Rectal smooth muscle tissue (tissue), 1 donor: Measurements from ENCODE around the gene TTC7B.

Experiments
- H3K27ac ChIP-seq: one replicate; pipeline ENCODE4 v1.7.0; 2013; ENCODE audit warnings: low read depth, low read length, inconsistent platforms
- H3K27me3 ChIP-seq: one replicate; pipeline ENCODE4 v1.7.0; 2013; ENCODE audit warnings: low read length; ENCODE audit not compliant: control insufficient read depth, insufficient read depth
- H3K36me3 ChIP-seq: one replicate; pipeline ENCODE4 v1.7.0; 2013; ENCODE audit warnings: low read length; ENCODE audit not compliant: control insufficient read depth, insufficient read depth
- H3K4me1 ChIP-seq: one replicate; pipeline ENCODE4 v1.7.0; 2013; ENCODE audit warnings: low read length; ENCODE audit not compliant: control insufficient read depth, insufficient read depth
- H3K4me3 ChIP-seq: one replicate; pipeline ENCODE4 v1.7.0; 2013; ENCODE audit warnings: low read length
- H3K9ac ChIP-seq: one replicate; pipeline ENCODE4 v1.7.0; 2013; ENCODE audit warnings: low read length

Gene TTC7B

GRCh38 chr14:90678846-90679362 lies 137.3 kb downstream of the TTC7B start:
- Histone ChIP-seq H3K27me3 (no peaks in the 10 kb centered on the region), H3K27ac (no peak overlapping the region), H3K36me3 (no peaks in the 10 kb centered on the region), H3K9ac (no peak overlapping the region), H3K4me1 (peaks cover 32% of the 10 kb centered on the region), H3K4me3 (no peak overlapping the region)

- H3K27ac ChIP-seq, result peak overlapping the region; percentile 84
- H3K4me3 ChIP-seq, result no peak overlapping the region
- H3K27me3 ChIP-seq, result no peaks in the 10 kb centered on the region
- H3K9ac ChIP-seq, result no peak overlapping the region
- H3K4me1 ChIP-seq, result peaks cover 32% of the 10 kb centered on the region
- no peaks in the 10 kb centered on the region for H3K36me3 ChIP-seq
Measured at GRCh38 chr14:90678420-90678819, 137.8 kb downstream of the TTC7B start.

GRCh38 chr14:90677484-90678050 lies 138.7 kb downstream of the TTC7B start:
- H3K36me3 ChIP-seq, result no peaks in the 10 kb centered on the region
- H3K4me3 ChIP-seq, result no peak overlapping the region
- H3K27me3 ChIP-seq, result no peaks in the 10 kb centered on the region
- H3K9ac ChIP-seq, result no peak overlapping the region
- peaks cover 32% of the 10 kb centered on the region for H3K4me1 ChIP-seq
- H3K27ac ChIP-seq, result peak overlapping the region; percentile 84

- Histone ChIP-seq H3K27ac (peak overlapping the region; percentile 84), H3K4me1 (peaks cover 32% of the 10 kb centered on the region)
Measured at GRCh38 chr14:90676912-90677311, 139.3 kb downstream of the TTC7B start.

GRCh38 chr14:90676356-90676755 lies 139.9 kb downstream of the TTC7B start:
- peaks cover 34% of the 10 kb centered on the region for H3K4me1 ChIP-seq

More at GRCh38 chr14:90676912-90677311, 139.3 kb downstream of the TTC7B start:
- Histone ChIP-seq H3K4me3 (no peak overlapping the region), H3K36me3 (no peaks in the 10 kb centered on the region), H3K9ac (no peak overlapping the region), H3K27me3 (no peaks in the 10 kb centered on the region)

GRCh38 chr14:90675399-90675798 lies 140.8 kb downstream of the TTC7B start:
- H3K27ac ChIP-seq, result peak overlapping the region; percentile 84
- peaks cover 40% of the 10 kb centered on the region for H3K4me1 ChIP-seq
- H3K4me3 ChIP-seq, result no peak overlapping the region
- H3K9ac ChIP-seq, result no peak overlapping the region
- H3K27me3 ChIP-seq, result no peaks in the 10 kb centered on the region
- H3K36me3 ChIP-seq, result no peaks in the 10 kb centered on the region

More at GRCh38 chr14:90676356-90676755, 139.9 kb downstream of the TTC7B start:
- Histone ChIP-seq H3K9ac (no peak overlapping the region), H3K36me3 (no peaks in the 10 kb centered on the region), H3K27ac (peak overlapping the region; percentile 84), H3K27me3 (no peaks in the 10 kb centered on the region), H3K4me3 (no peak overlapping the region)

- Histone ChIP-seq H3K27ac (peak overlapping the region; percentile 84), H3K9ac (no peak overlapping the region), H3K4me3 (no peak overlapping the region), H3K36me3 (no peaks in the 10 kb centered on the region), H3K4me1 (peaks cover 40% of the 10 kb centered on the region), H3K27me3 (no peaks in the 10 kb centered on the region)
Measured at GRCh38 chr14:90674716-90675115, 141.5 kb downstream of the TTC7B start.

GRCh38 chr14:90674043-90674670 lies 142.1 kb downstream of the TTC7B start:
- Histone ChIP-seq H3K4me3 (no peak overlapping the region), H3K4me1 (peaks cover 40% of the 10 kb centered on the region), H3K36me3 (no peaks in the 10 kb centered on the region), H3K27me3 (no peaks in the 10 kb centered on the region), H3K27ac (no peak overlapping the region), H3K9ac (no peak overlapping the region)

- no peaks in the 10 kb centered on the region for H3K36me3 ChIP-seq
- H3K4me1 ChIP-seq, result peaks cover 28% of the 10 kb centered on the region
- H3K27ac ChIP-seq, result peak overlapping the region; percentile 26
- H3K9ac ChIP-seq, result no peak overlapping the region
- H3K4me3 ChIP-seq, result no peak overlapping the region
- no peaks in the 10 kb centered on the region for H3K27me3 ChIP-seq
Measured at GRCh38 chr14:90671382-90672234, 144.6 kb downstream of the TTC7B start.

- H3K4me1 ChIP-seq, result peaks cover 18% of the 10 kb centered on the region
- H3K9ac ChIP-seq, result no peak overlapping the region
- no peak overlapping the region for H3K4me3 ChIP-seq
- no peaks in the 10 kb centered on the region for H3K36me3 ChIP-seq
- H3K27me3 ChIP-seq, result no peaks in the 10 kb centered on the region
- no peak overlapping the region for H3K27ac ChIP-seq
Measured at GRCh38 chr14:90669731-90670130, 146.5 kb downstream of the TTC7B start.

- peaks cover 23% of the 10 kb centered on the region for H3K4me1 ChIP-seq
- H3K4me3 ChIP-seq, result no peak overlapping the region
Measured at GRCh38 chr14:90666571-90666970, 149.7 kb downstream of the TTC7B start.

GRCh38 chr14:90665321-90666000 lies 150.8 kb downstream of the TTC7B start:
- H3K27me3 ChIP-seq, result no peaks in the 10 kb centered on the region
- no peak overlapping the region for H3K27ac ChIP-seq
- peaks cover 26% of the 10 kb centered on the region for H3K4me1 ChIP-seq
- no peak overlapping the region for H3K4me3 ChIP-seq
- no peaks in the 10 kb centered on the region for H3K36me3 ChIP-seq
- H3K9ac ChIP-seq, result no peak overlapping the region

More at GRCh38 chr14:90666571-90666970, 149.7 kb downstream of the TTC7B start:
- Histone ChIP-seq H3K27ac (no peak overlapping the region), H3K36me3 (no peaks in the 10 kb centered on the region), H3K27me3 (no peaks in the 10 kb centered on the region), H3K9ac (no peak overlapping the region)
